ENCODE data around the gene BAZ2B. TPM values are rescaled to one million over a fixed set of nuclear protein-coding genes. Genes with fewer than 3 reads are reported as not detected.

The BAZ2B gene
- total RNA-seq, 1 experiment from 2014 or later = 19.9 TPM

- Histone ChIP-seq H4K20me1 (ENCODE audit: insufficient read depth) (no peaks in the 10 kb centered on the region), H3K9me2 (ENCODE audit: insufficient read depth) (no peaks in the 10 kb centered on the region), H3K27me3 (ENCODE audit: insufficient read depth, low read length) (no peaks in the 10 kb centered on the region), H3K4me3 (replicated peaks in 1 of 2; ENCODE audit: low read depth in 1 of 2, low read length in 2 of 2) (no peak overlapping the region), H3K36me3 (ENCODE audit: control insufficient read depth in 1 of 2, insufficient read depth in 2 of 2, low read length in 2 of 2) (no peaks in the 10 kb centered on the region), H3K27ac (ENCODE audit: low read depth, low read length) (no peak overlapping the region), H3K4me1 (ENCODE audit: control insufficient read depth in 1 of 2, insufficient read depth in 2 of 2, low read length in 2 of 2) (no peaks in the 10 kb centered on the region), H3K9me3 (ENCODE audit: control insufficient read depth in 1 of 2, insufficient read depth in 1 of 2, low read depth in 1 of 2, low read length in 2 of 2) (no peaks in the 10 kb centered on the region), H2AFZ (ENCODE audit: low read depth, low read length, poor library complexity, severe bottlenecking) (no peak overlapping the region), H3K9ac (ENCODE audit: low read length) (no peak overlapping the region), H3K4me2 (ENCODE audit: low read length) (no peak overlapping the region), H3K79me2 (ENCODE audit: insufficient read depth, low read length) (no peaks in the 10 kb centered on the region)
- BruUV-seq (replicated peaks) = no TSS peak
- ChIA-PET RAD21 (ENCODE audit: low non-redundant PET in 1 of 2, low total read pairs in 2 of 2, uncharacterized antibody in 2 of 2, unreplicated experiment in 2 of 2) (no interaction called here), CTCF (no interaction called here), POLR2A (no interaction called here)
- TF ChIP-seq CBX3 (IDR thresholded peaks at IDR 0.05; ENCODE audit: low read depth) (no peak), POLR2A (IDR thresholded peaks at IDR 0.05; ENCODE audit: borderline replicate concordance, extremely low read depth, insufficient read depth, insufficient read length) (no peak), POLR2AphosphoS5 (IDR thresholded peaks at IDR 0.05; ENCODE audit: low read depth, low read length) (no peak), JUND (IDR thresholded peaks at IDR 0.05) (no peak), EGR1 (IDR thresholded peaks at IDR 0.05; ENCODE audit: low read depth) (no peak), YY1 (IDR thresholded peaks at IDR 0.05; ENCODE audit: extremely low read depth, insufficient replicate concordance, low read depth, low read length) (no peak), ATF3 (IDR thresholded peaks at IDR 0.05) (no peak), CTCF (IDR thresholded peaks at IDR 0.05 in 2 of 3, conservative IDR thresholded peaks at IDR 0.05 in 1 of 3; ENCODE audit: borderline replicate concordance in 1 of 3, insufficient read depth in 1 of 3, low read depth in 2 of 3, low read length in 2 of 3) (no peak), SRF (IDR thresholded peaks at IDR 0.05; ENCODE audit: low read depth) (no peak), RAD21 (IDR thresholded peaks at IDR 0.05; ENCODE audit: low read depth) (no peak), SIN3A (IDR thresholded peaks at IDR 0.05; ENCODE audit: low read depth) (no peak), TCF7L2 (IDR thresholded peaks at IDR 0.05; ENCODE audit: borderline replicate concordance, extremely low read depth, insufficient read depth, insufficient read length) (no peak)
- ATAC-seq (no peak), DNase-seq (ENCODE audit: low read depth, low spot score) (no peak)
- intact Hi-C loops (cut with micrococcal nuclease) = no loop called here
These were observed 84.9 kb downstream of the BAZ2B start for GRCh38 chr2:159531475-159531874.
